ENCODE measurements around the gene CCDC141.

- TF ChIP-seq CTCF (IDR thresholded peaks at IDR 0.05 in 2 of 3, conservative IDR thresholded peaks at IDR 0.05 in 1 of 3; ENCODE audit: borderline replicate concordance in 1 of 3, insufficient read depth in 1 of 3, low read depth in 2 of 3, low read length in 2 of 3) (no peak), POLR2A (IDR thresholded peaks at IDR 0.05; ENCODE audit: borderline replicate concordance, extremely low read depth, insufficient read depth, insufficient read length) (no peak), ZBTB33 (IDR thresholded peaks at IDR 0.05; ENCODE audit: extremely low read depth, insufficient replicate concordance, low read length) (no peak), EZH2 (IDR thresholded peaks at IDR 0.05) (no peak), MAX (IDR thresholded peaks at IDR 0.05) (no peak), EZH2phosphoT487 (IDR thresholded peaks at IDR 0.05; ENCODE audit: borderline replicate concordance) (no peak), POLR2AphosphoS5 (IDR thresholded peaks at IDR 0.05; ENCODE audit: low read depth, low read length) (no peak), EGR1 (IDR thresholded peaks at IDR 0.05; ENCODE audit: low read depth) (no peak), SIN3A (IDR thresholded peaks at IDR 0.05; ENCODE audit: low read depth) (no peak)
Observed at GRCh38 chr2:178928077-178928476, 121.9 kb downstream of the CCDC141 start.

Measured in HCT116 (cell line).